Pons (tissue), 1 donor: Measurements from ENCODE around the gene DARS1.
"Not testable (repeated sequence)": the region's sequence is repeated elsewhere in the genome, so short reads cannot be mapped to it uniquely, and the experiment has no call there.

ENCODE experiments used
- DNase-seq: peaks from one replicate; pipeline ENCODE4 v3.0.0-alpha.2; 2016; ENCODE audit warnings: low spot score

DARS1 gene

GRCh38 chr2:135885709-135886108 lies 99.7 kb downstream of the DARS1 start:
- DNase-seq, result no peak

- no peak for DNase-seq
These were observed 103.0 kb downstream of the DARS1 start for GRCh38 chr2:135882415-135882814.

- not testable (repeated sequence) for DNase-seq
These were observed 108.7 kb downstream of the DARS1 start for GRCh38 chr2:135876770-135877169.

- DNase-seq, result peak; percentile 95
These were observed 109.2 kb downstream of the DARS1 start, which contains the start of gene MCM6 for GRCh38 chr2:135876066-135876711. Gene MCM6 (minus strand): TSS chr2:135876443. CDS start chr2:135876365, 78 bp downstream.

- DNase-seq, result peak; percentile 19
These were observed 109.8 kb downstream of the DARS1 start for GRCh38 chr2:135875491-135876065.

GRCh38 chr2:135874777-135875365 lies 110.6 kb downstream of the DARS1 start:
- DNase-seq, result no peak

- DNase-seq, result no peak
These were observed 114.9 kb downstream of the DARS1 start for GRCh38 chr2:135870571-135870970.

- no peak for DNase-seq
These were observed 122.2 kb downstream of the DARS1 start for GRCh38 chr2:135863233-135863632.

- no peak for DNase-seq
These were observed 122.7 kb downstream of the DARS1 start for GRCh38 chr2:135862718-135863117.
